Mesothelial cell of epicardium (in vitro differentiated cells): ENCODE results near the gene OPRM1. TPM values are rescaled to one million over a fixed set of nuclear protein-coding genes. Genes with fewer than 3 reads are reported as not detected.

Experiments used
- DNase-seq, 2 experiments: peaks; one replicate each; pipeline ENCODE4 v3.0.0; 2021; ENCODE audit warnings: low spot score in 2 of 2; ENCODE audit not compliant: unreplicated experiment in 2 of 2
- H3K27ac Mint-ChIP-seq: 2 replicates; pipeline ENCODE4 v1.8.0; 2021; ENCODE audit warnings: mixed read lengths
- H3K27me3 Mint-ChIP-seq: 2 replicates; pipeline ENCODE4 v1.8.0; 2021; ENCODE audit warnings: low read depth, mixed read lengths
- H3K36me3 Mint-ChIP-seq: 2 replicates; pipeline ENCODE4 v1.8.0; 2021; ENCODE audit warnings: mixed read lengths
- H3K4me1 Mint-ChIP-seq: 2 replicates; pipeline ENCODE4 v1.8.0; 2021; ENCODE audit warnings: mixed read lengths
- H3K4me3 Mint-ChIP-seq: 2 replicates; pipeline ENCODE4 v1.8.0; 2021; ENCODE audit warnings: mild to moderate bottlenecking, moderate library complexity, mixed read lengths
- H3K9me3 Mint-ChIP-seq: 2 replicates; pipeline ENCODE4 v1.8.0; 2021; ENCODE audit warnings: mixed read lengths
- total RNA-seq: library from RNA; stranded (reverse); gene quantifications from 3 replicates; pipeline ENCODE4 v1.2.1, GENCODE V29; 2021
- TF ChIP-seq, protein P1 (sequence below): fragments of 200-600 bp; sonication (generic); IDR thresholded peaks from one replicate; pipeline ENCODE4 v1.5.0; 2021; ENCODE audit warnings: antibody characterized with exemption; ENCODE audit not compliant: unreplicated experiment

OPRM1 gene
- total RNA-seq, 1 donor from 2014 or later, result not detected

DNA sequence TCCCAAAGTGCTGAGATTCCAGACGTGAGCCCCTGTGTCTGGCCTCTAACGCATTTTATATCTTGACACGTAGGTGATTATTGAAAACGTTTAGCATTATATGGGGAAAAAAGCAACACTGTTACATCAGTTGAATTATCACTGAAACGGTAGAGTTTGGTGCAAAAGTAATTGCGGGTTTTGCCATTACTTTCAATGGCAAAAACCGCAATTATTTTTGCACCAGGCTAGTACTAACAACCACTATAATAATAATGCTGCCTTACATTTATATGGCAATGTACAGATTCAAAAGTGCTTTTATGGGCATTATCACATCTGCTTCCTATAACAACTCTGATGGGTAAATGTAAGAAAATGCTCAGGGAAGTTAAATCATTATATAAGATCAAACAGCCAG lies 57.3 kb downstream of the OPRM1 start:
- H3K27ac Mint-ChIP-seq, result no peak overlapping the region
- TF ChIP-seq, protein P1, sequence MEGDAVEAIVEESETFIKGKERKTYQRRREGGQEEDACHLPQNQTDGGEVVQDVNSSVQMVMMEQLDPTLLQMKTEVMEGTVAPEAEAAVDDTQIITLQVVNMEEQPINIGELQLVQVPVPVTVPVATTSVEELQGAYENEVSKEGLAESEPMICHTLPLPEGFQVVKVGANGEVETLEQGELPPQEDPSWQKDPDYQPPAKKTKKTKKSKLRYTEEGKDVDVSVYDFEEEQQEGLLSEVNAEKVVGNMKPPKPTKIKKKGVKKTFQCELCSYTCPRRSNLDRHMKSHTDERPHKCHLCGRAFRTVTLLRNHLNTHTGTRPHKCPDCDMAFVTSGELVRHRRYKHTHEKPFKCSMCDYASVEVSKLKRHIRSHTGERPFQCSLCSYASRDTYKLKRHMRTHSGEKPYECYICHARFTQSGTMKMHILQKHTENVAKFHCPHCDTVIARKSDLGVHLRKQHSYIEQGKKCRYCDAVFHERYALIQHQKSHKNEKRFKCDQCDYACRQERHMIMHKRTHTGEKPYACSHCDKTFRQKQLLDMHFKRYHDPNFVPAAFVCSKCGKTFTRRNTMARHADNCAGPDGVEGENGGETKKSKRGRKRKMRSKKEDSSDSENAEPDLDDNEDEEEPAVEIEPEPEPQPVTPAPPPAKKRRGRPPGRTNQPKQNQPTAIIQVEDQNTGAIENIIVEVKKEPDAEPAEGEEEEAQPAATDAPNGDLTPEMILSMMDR, result no peak
- peaks cover 3% of the 10 kb centered on the region for H3K27me3 Mint-ChIP-seq
- DNase-seq, result no peak
- H3K9me3 Mint-ChIP-seq, result no peaks in the 10 kb centered on the region
- no peaks in the 10 kb centered on the region for H3K36me3 Mint-ChIP-seq
- no peak overlapping the region for H3K4me3 Mint-ChIP-seq
- peaks cover 8% of the 10 kb centered on the region for H3K4me1 Mint-ChIP-seq

DNA sequence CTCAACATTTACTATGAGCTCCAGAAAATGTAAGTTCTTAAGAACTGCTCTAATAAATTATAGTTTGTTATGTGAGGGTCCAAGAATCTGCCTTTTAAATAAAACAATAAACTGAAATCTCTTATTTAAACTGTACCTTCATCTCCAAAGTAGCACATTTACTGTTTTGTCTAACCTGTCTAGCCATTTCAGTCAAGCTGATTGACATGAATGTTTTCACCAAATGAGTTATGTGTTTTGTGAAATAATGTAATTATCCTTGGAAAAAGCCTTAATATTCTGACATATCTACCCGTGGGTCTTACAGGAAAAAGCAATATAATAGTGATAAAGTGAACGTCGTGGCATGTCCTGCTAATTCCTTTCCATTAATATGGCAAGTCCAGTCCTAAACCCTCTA lies 57.8 kb downstream of the OPRM1 start:
- H3K27ac Mint-ChIP-seq, result no peak overlapping the region
- peaks cover 8% of the 10 kb centered on the region for H3K4me1 Mint-ChIP-seq
- H3K9me3 Mint-ChIP-seq, result no peaks in the 10 kb centered on the region
- no peak overlapping the region for H3K4me3 Mint-ChIP-seq
- DNase-seq, result no peak
- TF ChIP-seq, protein P1, result no peak
- no peaks in the 10 kb centered on the region for H3K36me3 Mint-ChIP-seq
- peaks cover 3% of the 10 kb centered on the region for H3K27me3 Mint-ChIP-seq

DNA sequence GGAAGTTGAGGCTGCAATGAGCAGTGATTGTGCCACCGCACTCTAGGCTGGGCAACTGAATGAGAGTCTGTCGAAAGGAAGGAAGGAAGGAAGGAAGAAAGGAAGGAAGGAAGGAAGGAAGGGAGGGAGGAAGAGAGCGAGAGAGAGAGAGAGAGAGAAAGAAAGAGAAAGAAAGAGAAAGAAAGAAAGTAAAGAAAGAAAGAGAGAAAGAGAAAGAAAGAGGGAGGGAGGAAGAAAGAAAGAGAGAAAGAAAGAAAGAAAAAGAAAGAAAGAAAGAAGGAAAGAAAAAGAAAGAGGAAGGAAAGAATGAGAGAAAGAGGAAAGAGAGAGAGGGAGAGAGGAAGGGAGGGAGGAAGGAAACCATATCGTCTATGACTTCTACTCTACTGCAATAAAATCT lies 60.2 kb downstream of the OPRM1 start:
- Mint-ChIP-seq H3K36me3 (no peaks in the 10 kb centered on the region), H3K9me3 (no peaks in the 10 kb centered on the region), H3K4me3 (no peak overlapping the region), H3K4me1 (peaks cover 8% of the 10 kb centered on the region), H3K27ac (no peak overlapping the region), H3K27me3 (peaks cover 3% of the 10 kb centered on the region)
- TF ChIP-seq, protein P1, result no peak
- DNase-seq, result no peak

DNA sequence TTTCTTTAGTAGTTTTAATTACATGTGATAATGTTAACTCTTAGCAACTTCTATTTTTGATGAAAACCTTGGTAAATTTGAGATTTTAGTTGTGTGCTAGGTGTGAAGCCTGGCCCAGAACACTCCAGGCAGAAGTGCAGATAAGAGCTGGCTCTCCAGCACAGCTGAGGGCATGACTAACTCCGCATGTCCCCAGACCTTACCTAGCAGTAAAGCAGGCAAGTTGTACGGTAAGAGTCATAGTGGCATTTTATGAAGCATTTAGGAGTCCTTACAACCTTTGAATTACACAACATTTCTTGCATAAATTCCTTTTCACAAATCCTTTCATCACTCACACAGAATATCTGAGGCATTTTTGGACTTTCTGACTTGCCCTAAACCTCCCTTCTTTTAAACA lies 67.2 kb downstream of the OPRM1 start:
- Mint-ChIP-seq H3K4me1 (no peaks in the 10 kb centered on the region), H3K27me3 (no peaks in the 10 kb centered on the region), H3K27ac (no peak overlapping the region), H3K36me3 (no peaks in the 10 kb centered on the region), H3K9me3 (peaks cover 22% of the 10 kb centered on the region), H3K4me3 (no peak overlapping the region)
- TF ChIP-seq, protein P1, result no peak
- no peak for DNase-seq

DNA sequence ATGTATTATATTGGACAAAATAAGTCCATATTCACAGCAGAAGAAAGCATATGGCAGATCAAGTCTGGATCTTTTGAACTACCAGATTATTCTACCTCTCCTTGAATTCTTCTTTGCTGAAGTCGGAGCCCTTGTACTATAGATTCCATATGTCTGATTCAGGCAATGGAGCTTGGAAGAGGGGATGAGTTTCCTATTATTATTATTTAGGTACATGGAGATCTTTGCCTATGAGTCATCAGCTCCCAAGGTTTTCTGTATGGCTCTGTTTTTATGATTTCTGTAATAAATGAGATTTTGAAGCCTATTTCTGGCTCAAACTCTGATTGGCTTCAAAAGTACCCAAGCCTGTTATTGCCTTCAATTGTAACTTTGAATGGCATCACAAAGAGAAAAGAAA lies 72.0 kb downstream of the OPRM1 start:
- TF ChIP-seq, protein P1, result no peak
- no peak overlapping the region for H3K27ac Mint-ChIP-seq
- H3K27me3 Mint-ChIP-seq, result no peaks in the 10 kb centered on the region
- no peak overlapping the region for H3K4me3 Mint-ChIP-seq
- DNase-seq, result no peak
- no peaks in the 10 kb centered on the region for H3K4me1 Mint-ChIP-seq
- H3K9me3 Mint-ChIP-seq, result peaks cover 13% of the 10 kb centered on the region
- no peaks in the 10 kb centered on the region for H3K36me3 Mint-ChIP-seq

DNA sequence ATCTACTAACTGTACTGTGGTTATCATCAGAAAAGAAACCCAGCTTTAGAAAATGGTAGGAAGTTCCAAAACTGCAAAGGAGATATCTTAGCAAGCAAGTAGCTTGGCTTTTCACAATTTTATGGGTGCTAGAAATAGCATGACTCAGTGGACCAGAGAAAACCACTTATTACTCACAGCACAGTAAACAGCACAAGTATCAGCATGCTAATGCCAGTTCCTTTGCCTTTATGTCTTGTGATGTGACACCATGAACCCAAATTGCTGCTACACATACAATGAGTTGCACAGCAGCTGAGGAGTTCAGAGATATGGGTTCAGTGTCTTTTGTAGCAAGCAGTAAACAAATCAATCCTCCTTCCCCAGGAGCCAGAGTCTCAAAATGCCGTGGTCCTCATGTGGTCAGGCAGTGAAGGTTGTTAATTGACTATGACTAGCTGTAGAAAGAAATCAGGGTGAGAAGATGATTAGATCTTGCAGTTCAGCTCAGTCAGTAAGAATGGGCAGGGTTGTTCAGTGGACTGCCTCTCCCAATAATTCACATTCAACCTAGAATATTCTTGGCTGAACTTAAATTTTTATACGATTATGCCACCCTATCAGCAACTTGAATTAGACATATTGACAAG lies 73.3 kb downstream of the OPRM1 start:
- no peak overlapping the region for H3K27ac Mint-ChIP-seq
- H3K36me3 Mint-ChIP-seq, result no peaks in the 10 kb centered on the region
- H3K9me3 Mint-ChIP-seq, result peaks cover 9% of the 10 kb centered on the region
- TF ChIP-seq, protein P1, result no peak
- no peaks in the 10 kb centered on the region for H3K27me3 Mint-ChIP-seq
- H3K4me1 Mint-ChIP-seq, result no peaks in the 10 kb centered on the region
- no peak overlapping the region for H3K4me3 Mint-ChIP-seq
- no peak for DNase-seq
